ENCODE results near the gene COX8A. TPM values are rescaled to one million over a fixed set of nuclear protein-coding genes. Genes with fewer than 3 reads are reported as not detected.

Gene COX8A
- total and polyA plus RNA-seq, 2 of the 13 experiments (the other 11 are each of a cell fraction or from before 2014, with no cell fraction given) = 202 to 406 TPM

- no peak for TF ChIP-seq FOXP4 (CRISPR knock-in tag; IDR thresholded peaks at IDR 0.05)
- no peak for TF ChIP-seq LCORL (IDR thresholded peaks at IDR 0.05)
- peak; percentile 48 for TF ChIP-seq LCORL (CRISPR knock-in tag; IDR thresholded peaks at IDR 0.05)
- TF ChIP-seq ZNF761 (CRISPR knock-in tag; conservative IDR thresholded peaks at IDR 0.05) = no peak
- TF ChIP-seq PHF21A (CRISPR knock-in tag; IDR thresholded peaks at IDR 0.05) = no peak
- no peak for TF ChIP-seq MATR3 (CRISPR knock-in tag; IDR thresholded peaks at IDR 0.05)
- TF ChIP-seq ZSCAN20 (CRISPR knock-in tag; IDR thresholded peaks at IDR 0.05; ENCODE audit: borderline replicate concordance) = no peak
- no peak for TF ChIP-seq HDAC6 (IDR thresholded peaks at IDR 0.05; ENCODE audit: low read depth, low read length)
- TF ChIP-seq ZNF207 (IDR thresholded peaks at IDR 0.05; ENCODE audit: borderline replicate concordance) = no peak
- no peak for TF ChIP-seq PHF5A (CRISPR knock-in tag; IDR thresholded peaks at IDR 0.05; ENCODE audit: low read depth, unreplicated experiment)
- no peak for TF ChIP-seq JDP2 (CRISPR knock-in tag; IDR thresholded peaks at IDR 0.05; ENCODE audit: borderline replicate concordance)
- no peak for TF ChIP-seq RBM39 (IDR thresholded peaks at IDR 0.05; ENCODE audit: low read depth, low read length, poor library complexity, severe bottlenecking)
- no peak for TF ChIP-seq TFE3 (CRISPR knock-in tag; IDR thresholded peaks at IDR 0.05)
- no peak for TF ChIP-seq CBFB (CRISPR knock-in tag; IDR thresholded peaks at IDR 0.05)
- 0 out of 2 replicates have a peak, but pooled peaks have one; percentile 39 for TF ChIP-seq ZNF670 (CRISPR knock-in tag; IDR thresholded peaks at IDR 0.05; ENCODE audit: borderline replicate concordance)
- no peak for TF ChIP-seq ZSCAN22 (CRISPR knock-in tag; IDR thresholded peaks at IDR 0.05)
- TF ChIP-seq FOXA3 (CRISPR knock-in tag; IDR thresholded peaks at IDR 0.05) = 0 out of 2 replicates have a peak, but pooled peaks have one; percentile 7
- TF ChIP-seq ZNF576 (CRISPR knock-in tag; IDR thresholded peaks at IDR 0.05) = no peak
- TF ChIP-seq NR3C1 (CRISPR knock-in tag; IDR thresholded peaks at IDR 0.05) = no peak
- no peak for TF ChIP-seq ZNF276 (CRISPR knock-in tag; IDR thresholded peaks at IDR 0.05; ENCODE audit: low read depth)
- no peak for TF ChIP-seq MIER2 (CRISPR knock-in tag; IDR thresholded peaks at IDR 0.05)
- TF ChIP-seq HNF1A (IDR thresholded peaks at IDR 0.05; ENCODE audit: low read depth) = no peak
- no peak for TF ChIP-seq HNF1A (CRISPR knock-in tag; IDR thresholded peaks at IDR 0.05; ENCODE audit: borderline replicate concordance)
Observed at GRCh38 chr11:63944987-63945386, 29.4 kb upstream of the COX8A start (continued).

All from HepG2 (cell line).